ENCODE data around the gene NISCH. TPM values are rescaled to one million over a fixed set of nuclear protein-coding genes. Genes with fewer than 3 reads are reported as not detected.

Gene NISCH
- total RNA-seq, 1 experiment from 2014 or later = 104 TPM

DNA sequence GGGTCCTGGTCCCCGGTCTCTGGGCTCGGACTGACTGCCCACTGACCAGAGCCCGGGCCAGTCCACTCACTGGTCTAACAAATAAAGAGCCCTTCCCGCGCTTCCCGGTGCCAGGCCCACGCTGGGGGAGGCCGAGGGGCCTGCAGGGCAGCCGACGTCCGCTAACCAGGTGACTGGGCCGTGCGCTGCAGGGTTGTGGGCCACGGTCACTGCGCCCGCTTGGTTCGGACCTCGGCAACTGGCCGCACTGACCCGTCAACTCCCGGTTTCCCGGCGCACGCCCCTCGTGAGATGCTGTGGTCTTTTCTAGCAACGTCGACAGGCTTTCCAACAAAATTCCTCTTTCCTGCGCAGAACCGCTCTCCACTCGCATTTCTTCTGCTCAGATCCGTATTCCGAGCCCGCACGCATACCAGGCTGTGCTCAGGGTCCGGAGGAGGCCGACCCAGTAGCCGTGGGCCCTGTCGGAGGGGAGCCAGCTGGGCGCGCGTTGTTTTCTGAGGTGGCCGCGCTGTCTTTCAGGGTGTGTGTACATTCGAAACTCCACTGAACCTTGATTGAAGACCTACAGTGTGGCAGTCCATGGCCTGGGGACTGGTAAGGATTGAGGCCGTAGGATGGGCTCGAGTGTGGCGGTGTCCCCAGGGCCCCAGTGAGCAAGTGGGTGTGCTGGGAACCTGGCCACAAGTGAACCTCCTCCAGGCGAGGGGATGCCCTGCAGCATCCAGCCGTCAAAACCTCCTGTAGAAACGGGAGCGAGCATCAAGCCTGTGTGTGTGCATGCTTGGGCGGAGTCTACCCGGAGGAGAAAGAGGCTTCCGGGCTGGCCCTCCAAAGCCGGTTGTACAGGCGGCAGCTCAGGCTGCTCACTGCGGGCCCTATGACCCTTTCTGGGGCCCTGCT is 79.1 kb downstream of the NISCH start:
- Histone ChIP-seq H3K9ac (ENCODE audit: extremely low read depth, insufficient read length, low read length) (no peak overlapping the region), H4K91ac (ENCODE audit: insufficient read length, low read depth, low read length) (no peak overlapping the region), H3K56ac (ENCODE audit: insufficient read length, low read depth, low read length) (no peak overlapping the region), H3K27me3 (ENCODE audit: insufficient read depth, low read length) (no peaks in the 10 kb centered on the region), H3K79me2 (ENCODE audit: insufficient read depth, low read length) (peaks cover 14% of the 10 kb centered on the region; the same call in 1 of the 2 replicates), H3K4me1 (ENCODE audit: insufficient read depth, low read length) (peaks cover 6% of the 10 kb centered on the region), H2AK5ac (ENCODE audit: insufficient read length, low read length) (no peak overlapping the region), H4K20me1 (ENCODE audit: control insufficient read depth, insufficient read depth, insufficient read length) (no peaks in the 10 kb centered on the region), H3K79me1 (ENCODE audit: insufficient read depth, low read depth, low read length, poor library complexity, severe bottlenecking) (peaks cover 6% of the 10 kb centered on the region), H3K4ac (ENCODE audit: low read depth, low read length) (no peak overlapping the region), H3K23me2 (ENCODE audit: insufficient read length, low read depth, low read length, poor library complexity, severe bottlenecking) (peaks cover 24% of the 10 kb centered on the region), H4K8ac (replicated peaks; ENCODE audit: insufficient read length, low read depth, low read length) (no peak overlapping the region), H2BK15ac (ENCODE audit: low read depth, low read length) (no peak overlapping the region), H2BK120ac (ENCODE audit: low read depth, low read length, poor library complexity, severe bottlenecking) (no peak overlapping the region), H2BK5ac (ENCODE audit: insufficient read length, low read length) (no peak overlapping the region), H3T11ph (ENCODE audit: low read length) (no peak overlapping the region), H4K5ac (ENCODE audit: insufficient read length, low read depth, low read length) (no peak overlapping the region), H3K27ac (ENCODE audit: insufficient read length, low read depth, low read length) (no peak overlapping the region), H2AFZ (ENCODE audit: low read length) (no peak overlapping the region), H3K9me3 (ENCODE audit: control insufficient read depth, low read depth, low read length) (no peaks in the 10 kb centered on the region), H3K14ac (ENCODE audit: insufficient read depth, low read length) (peak overlapping the region; percentile 15; the same call in 1 of the 2 replicates), H3K23ac (ENCODE audit: insufficient read length, low read depth, low read length) (no peak overlapping the region), H2BK12ac (ENCODE audit: insufficient read length, low read depth, low read length) (no peak overlapping the region), H3K4me2 (ENCODE audit: insufficient read depth, insufficient read length, low read length) (peak overlapping the region; percentile 36), H3K18ac (ENCODE audit: insufficient read length, low read depth, low read length) (no peak overlapping the region), H2BK20ac (ENCODE audit: low read depth, low read length, poor library complexity, severe bottlenecking) (no peak overlapping the region)
- DNase-seq = peak; percentile 55
- Mint-ChIP-seq H3K36me3 (ENCODE audit: insufficient read depth in 1 of 3, low read depth in 3 of 3) (peaks cover 12 to 28% (median 24%) of the 10 kb centered on the region in 3 experiments), H3K4me3 (peak overlapping the region; percentile 75 to 83), H3K9me3 (no peaks in the 10 kb centered on the region), H3K27me3 (ENCODE audit: low read depth) (no peaks in the 10 kb centered on the region), H3K27ac (peak overlapping the region; percentile 49 to 60 (median 56); a peak in 5 of 7 replicates), H3K4me1 (peaks cover 45% of the 10 kb centered on the region in 2 experiments)
- no CpG with 5 or more reads among the region's 57 CpGs for WGBS (ENCODE audit: extremely low coverage, insufficient read length, low lambda C conversion rate)
- TF ChIP-seq, protein P1, sequence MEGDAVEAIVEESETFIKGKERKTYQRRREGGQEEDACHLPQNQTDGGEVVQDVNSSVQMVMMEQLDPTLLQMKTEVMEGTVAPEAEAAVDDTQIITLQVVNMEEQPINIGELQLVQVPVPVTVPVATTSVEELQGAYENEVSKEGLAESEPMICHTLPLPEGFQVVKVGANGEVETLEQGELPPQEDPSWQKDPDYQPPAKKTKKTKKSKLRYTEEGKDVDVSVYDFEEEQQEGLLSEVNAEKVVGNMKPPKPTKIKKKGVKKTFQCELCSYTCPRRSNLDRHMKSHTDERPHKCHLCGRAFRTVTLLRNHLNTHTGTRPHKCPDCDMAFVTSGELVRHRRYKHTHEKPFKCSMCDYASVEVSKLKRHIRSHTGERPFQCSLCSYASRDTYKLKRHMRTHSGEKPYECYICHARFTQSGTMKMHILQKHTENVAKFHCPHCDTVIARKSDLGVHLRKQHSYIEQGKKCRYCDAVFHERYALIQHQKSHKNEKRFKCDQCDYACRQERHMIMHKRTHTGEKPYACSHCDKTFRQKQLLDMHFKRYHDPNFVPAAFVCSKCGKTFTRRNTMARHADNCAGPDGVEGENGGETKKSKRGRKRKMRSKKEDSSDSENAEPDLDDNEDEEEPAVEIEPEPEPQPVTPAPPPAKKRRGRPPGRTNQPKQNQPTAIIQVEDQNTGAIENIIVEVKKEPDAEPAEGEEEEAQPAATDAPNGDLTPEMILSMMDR (conservative IDR thresholded peaks at IDR 0.05) = no peak

All from H9 (cell line).